Thyroid gland (tissue), 4 donors: Measurements from ENCODE around the gene OR4M1.
"Not testable (repeated sequence)": the region's sequence is repeated elsewhere in the genome, so short reads cannot be mapped to it uniquely, and the experiment has no call there.

ENCODE experiments used
- CTCF ChIP-seq, 6 experiments: fragments of 200-600 bp in 3 of 6; fragments of 450-650 bp in 3 of 6; sonication (generic) in 3 of 6; IDR thresholded peaks; one replicate each; pipeline ENCODE4 v1.5.1; 2016 to 2019; ENCODE audit warnings: antibody characterized with exemption in 6 of 6, mild to moderate bottlenecking in 2 of 6, inconsistent platforms in 1 of 6, moderate library complexity in 1 of 6
- POLR2A ChIP-seq, 2 donors: fragments of 450-650 bp; IDR thresholded peaks; one replicate each; pipeline ENCODE4 v1.6.1; 2017; ENCODE audit warnings: antibody characterized with exemption in 2 of 2, mild to moderate bottlenecking in 2 of 2, moderate library complexity in 1 of 2

- TF ChIP-seq POLR2A, CTCF (IDR thresholded peaks at IDR 0.05): not testable (repeated sequence)
Measured at GRCh38 chr14:19752316-19752715, 21.0 kb upstream of the OR4M1 start.
